Activated CD4-positive, alpha-beta T cell treated with anti-CD3 and anti-CD28 coated beads for 1 hour (primary cell): ENCODE measurements around the gene HOXB4.

Source experiments
- DNase-seq: peaks from one replicate; pipeline ENCODE4 v3.0.0-alpha.2; 2020

The HOXB4 gene

DNA sequence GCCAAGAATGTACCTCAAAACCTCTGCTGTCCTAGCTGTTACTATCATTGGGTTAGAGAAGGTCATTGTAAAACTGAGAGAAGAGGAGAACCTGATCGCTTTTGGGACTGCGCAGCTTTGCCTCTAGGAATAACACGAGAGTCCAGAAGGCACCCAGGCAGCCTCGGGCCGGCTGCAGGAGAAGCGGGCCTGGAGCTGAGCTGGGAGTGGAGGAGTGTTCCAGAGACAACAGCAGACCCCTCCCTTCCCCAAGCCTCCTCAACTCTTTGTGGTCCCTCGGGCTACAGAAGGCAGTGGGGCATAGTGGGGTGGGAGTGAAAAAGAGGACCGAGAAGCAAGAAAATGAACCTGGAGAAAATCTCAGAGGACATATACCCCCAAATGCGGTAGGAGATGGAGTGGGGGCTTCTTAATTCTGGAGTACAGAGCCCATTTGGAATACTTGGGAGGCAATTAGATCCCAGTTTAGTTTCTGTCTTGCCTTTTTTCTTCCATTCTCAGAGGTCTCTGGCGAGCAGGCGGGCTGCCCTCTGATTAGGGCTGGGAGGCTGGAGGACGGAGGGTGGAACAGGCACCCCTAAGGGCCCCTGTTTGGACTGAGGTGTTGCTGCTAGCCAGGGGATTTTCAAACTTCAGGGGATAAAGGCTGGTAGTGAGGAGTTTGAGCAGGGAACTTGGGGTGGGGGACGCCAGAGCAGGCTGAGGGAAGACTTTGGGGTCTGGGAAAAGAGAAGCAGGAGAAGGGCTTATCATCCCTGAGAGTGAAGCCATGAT lies 19.9 kb downstream of the HOXB4 start:
- DNase-seq = no peak

DNA sequence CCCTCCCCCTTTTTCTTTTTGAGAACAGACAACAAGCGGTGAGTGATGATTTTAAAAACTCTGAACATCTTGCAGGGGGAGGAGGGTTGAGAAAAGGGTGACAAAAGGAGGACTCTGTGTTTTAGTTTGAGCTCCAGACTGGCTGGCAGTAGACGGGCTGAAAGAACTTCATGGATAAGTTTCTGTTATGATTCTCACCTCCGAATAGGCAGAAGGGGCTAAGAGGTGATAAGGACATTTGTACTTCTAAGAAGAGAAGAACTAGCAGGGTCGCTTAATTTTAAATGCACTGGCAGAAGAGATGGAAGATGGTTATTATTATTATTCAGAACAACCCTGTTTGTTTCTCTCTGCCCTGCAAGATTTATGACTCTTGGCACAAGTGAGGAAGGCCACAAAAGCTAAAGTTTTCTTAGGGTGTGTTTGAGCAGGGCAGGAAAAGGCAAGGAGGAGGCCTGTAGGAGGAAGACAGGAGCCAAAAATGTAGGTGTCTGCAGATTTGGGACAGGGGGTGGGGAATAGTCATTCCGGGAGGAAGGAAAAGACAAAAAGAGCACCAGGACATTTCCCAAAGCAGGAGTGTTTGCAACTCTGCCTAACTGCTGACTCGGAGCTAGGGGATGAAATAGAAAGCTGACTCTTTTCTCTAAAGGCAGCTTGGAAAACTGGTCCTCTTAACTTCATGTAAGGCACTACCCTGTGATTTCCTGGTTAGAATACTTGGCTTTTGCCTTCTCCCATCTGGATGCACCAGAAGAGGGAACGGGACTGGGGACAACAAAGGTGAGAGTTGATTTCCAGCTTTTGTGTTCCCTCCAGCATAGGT lies 21.4 kb downstream of the HOXB4 start:
- no peak for DNase-seq

- DNase-seq = no peak
These were observed 21.9 kb downstream of the HOXB4 start for GRCh38 chr17:48556229-48556575.

GRCh38 chr17:48555258-48556228 lies 22.6 kb downstream of the HOXB4 start:
- no peak for DNase-seq

GRCh38 chr17:48554412-48555257 lies 23.5 kb downstream of the HOXB4 start:
- no peak for DNase-seq

DNA sequence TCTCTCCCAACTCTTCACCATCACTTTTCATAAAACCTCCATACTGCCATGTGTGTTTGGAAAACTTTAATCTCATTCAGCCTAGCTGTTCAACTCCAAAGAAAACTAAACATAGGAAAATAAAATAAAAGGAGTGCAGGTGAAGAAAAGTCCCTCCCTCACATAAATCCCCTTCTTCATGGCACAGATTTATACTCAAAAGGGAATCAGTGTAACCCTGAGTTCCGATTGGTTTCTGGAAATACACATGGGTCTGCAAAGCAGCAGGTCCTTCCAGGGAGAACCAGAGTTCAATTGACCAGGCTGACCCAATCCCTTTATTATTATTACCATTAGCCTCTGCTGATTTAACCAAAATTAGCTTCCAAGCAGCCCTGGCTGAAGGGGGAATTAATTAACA lies 24.3 kb downstream of the HOXB4 start:
- DNase-seq = no peak

GRCh38 chr17:48553190-48553547 lies 25.0 kb downstream of the HOXB4 start:
- no peak for DNase-seq

- no peak for DNase-seq
These were observed 25.5 kb downstream of the HOXB4 start for GRCh38 chr17:48552466-48553189.

- no peak for DNase-seq
These were observed 26.3 kb downstream of the HOXB4 start for GRCh38 chr17:48551596-48552465.

- DNase-seq = no peak
These were observed 27.0 kb downstream of the HOXB4 start for GRCh38 chr17:48551214-48551555.

- no peak for DNase-seq
These were observed 27.5 kb downstream of the HOXB4 start for GRCh38 chr17:48550502-48551213.

GRCh38 chr17:48549914-48550501 lies 28.1 kb downstream of the HOXB4 start:
- no peak for DNase-seq

- no peak for DNase-seq
These were observed 28.9 kb downstream of the HOXB4 start for GRCh38 chr17:48549281-48549630.

- DNase-seq = no peak
These were observed 29.4 kb downstream of the HOXB4 start for GRCh38 chr17:48548523-48549280.

GRCh38 chr17:48547808-48548522 lies 30.2 kb downstream of the HOXB4 start:
- no peak for DNase-seq

DNA sequence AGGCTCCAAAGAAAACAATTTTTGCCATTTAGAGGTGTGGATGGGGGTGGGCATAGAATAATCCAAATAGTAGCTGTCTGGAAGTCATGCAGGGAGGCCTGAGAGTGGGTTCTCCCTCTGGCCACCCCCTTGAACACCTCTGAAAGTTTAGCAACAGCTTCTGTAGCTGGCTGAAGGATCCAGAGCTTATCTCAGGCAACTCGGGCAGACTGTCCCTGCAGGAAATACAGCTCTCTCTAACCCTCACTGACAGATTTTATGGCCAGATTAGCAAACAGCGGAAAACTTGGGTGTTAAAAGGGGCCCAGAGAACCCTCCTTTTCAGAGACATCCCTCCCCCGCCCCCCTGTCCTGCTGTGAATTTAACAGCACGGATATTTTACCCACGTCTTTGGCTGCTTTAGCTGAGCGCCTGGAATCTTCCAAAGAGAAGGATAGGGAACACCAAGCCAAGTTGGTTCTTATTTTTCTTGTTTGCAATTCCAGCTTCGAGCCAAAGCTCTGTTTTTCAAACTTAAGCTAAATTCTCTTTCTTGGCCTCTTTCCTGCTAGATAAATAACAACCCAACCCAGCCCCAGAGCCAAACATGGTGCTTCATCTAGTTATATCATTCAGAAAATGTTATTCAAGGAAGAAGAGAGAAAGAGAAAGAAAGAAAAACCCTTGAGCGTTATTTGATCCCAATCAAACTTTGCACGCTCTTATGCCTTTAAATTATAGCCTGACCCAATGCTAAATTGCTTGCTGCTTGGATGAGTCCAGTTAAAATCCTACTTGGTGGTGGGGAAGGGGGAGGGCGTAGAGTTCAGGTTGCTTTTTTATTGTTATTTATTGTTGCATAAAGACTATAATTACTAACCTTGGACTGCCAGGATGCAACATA lies 31.0 kb downstream of the HOXB4 start:
- DNase-seq = no peak
